IPS-20b (cell line): ENCODE measurements around the gene ALDOA.
"Not testable (repeated sequence)": the region's sequence is repeated elsewhere in the genome, so short reads cannot be mapped to it uniquely, and the experiment has no call there.

Experiments used
- H3K27ac ChIP-seq: one replicate; pipeline ENCODE4 v1.5.1; 2013; ENCODE audit warnings: low read length
- H3K27me3 ChIP-seq: 2 replicates; pipeline ENCODE4 v1.6.1; 2013; ENCODE audit warnings: mild to moderate bottlenecking, low read length, inconsistent platforms; ENCODE audit not compliant: insufficient read depth
- H3K36me3 ChIP-seq: 2 replicates; pipeline ENCODE4 v1.6.1; 2013; ENCODE audit warnings: low read depth, mild to moderate bottlenecking, inconsistent platforms, low read length, moderate library complexity; ENCODE audit not compliant: insufficient read depth
- H3K4me1 ChIP-seq: 2 replicates; pipeline ENCODE4 v1.6.1; 2013; ENCODE audit warnings: mild to moderate bottlenecking, control low read depth, inconsistent platforms, low read length, moderate library complexity; ENCODE audit not compliant: insufficient read depth
- H3K4me3 ChIP-seq: 2 replicates; pipeline ENCODE4 v1.5.1; 2013; ENCODE audit warnings: mild to moderate bottlenecking, low read length, inconsistent platforms
- H3K9ac ChIP-seq: 2 replicates; pipeline ENCODE4 v1.6.1; 2013; ENCODE audit warnings: low read depth, mild to moderate bottlenecking, inconsistent platforms, low read length, moderate library complexity
- H3K9me3 ChIP-seq: 2 replicates; pipeline ENCODE4 v1.6.1; 2013; ENCODE audit warnings: mild to moderate bottlenecking, low read depth, low read length, inconsistent platforms; ENCODE audit not compliant: insufficient read depth

Gene ALDOA

GRCh38 chr16:30065102-30065942, at the start of gene ALDOA:
Gene ALDOA, plus strand, starts transcription at chr16:30065760. Its CDS starts 1,138 bp downstream, at chr16:30066898.
- Histone ChIP-seq H3K9ac (peak within 1 kb of the TSS; percentile 97), H3K27ac (peak within 1 kb of the TSS; percentile 93), H3K36me3 (peaks cover 36% of the 10 kb centered on the region), H3K9me3 (no peaks in the 10 kb centered on the region), H3K4me3 (peak within 1 kb of the TSS; percentile 97), H3K4me1 (peaks cover 11% of the 10 kb centered on the region; the same call in 1 of the 2 replicates), H3K27me3 (no peaks in the 10 kb centered on the region)

- no peak overlapping the region for H3K9ac ChIP-seq
- peaks cover 12% of the 10 kb centered on the region for H3K27me3 ChIP-seq
- no peak overlapping the region for H3K27ac ChIP-seq
- no peaks in the 10 kb centered on the region for H3K9me3 ChIP-seq
- H3K4me3 ChIP-seq = no peak overlapping the region
- H3K36me3 ChIP-seq = no peaks in the 10 kb centered on the region
- H3K4me1 ChIP-seq = no peaks in the 10 kb centered on the region; the same call in 1 of the 2 replicates
Observed at GRCh38 chr16:30016555-30017276, 48.8 kb upstream of the ALDOA start.

GRCh38 chr16:30017277-30017656, 48.3 kb upstream of the ALDOA start:
- no peak overlapping the region for H3K4me3 ChIP-seq
- H3K27me3 ChIP-seq = peaks cover 6% of the 10 kb centered on the region
- H3K27ac ChIP-seq = no peak overlapping the region
- H3K4me1 ChIP-seq = no peaks in the 10 kb centered on the region
- no peak overlapping the region for H3K9ac ChIP-seq
- no peaks in the 10 kb centered on the region for H3K9me3 ChIP-seq
- no peaks in the 10 kb centered on the region for H3K36me3 ChIP-seq

- H3K4me1 ChIP-seq, H3K36me3 ChIP-seq, H3K9me3 ChIP-seq, H3K27me3 ChIP-seq, H3K9ac ChIP-seq, H3K4me3 ChIP-seq, H3K27ac ChIP-seq: not testable (repeated sequence)
Observed at GRCh38 chr16:30017937-30018336, 47.6 kb upstream of the ALDOA start.

- Histone ChIP-seq H3K36me3 (no peaks in the 10 kb centered on the region), H3K9me3 (no peaks in the 10 kb centered on the region), H3K4me3 (no peak overlapping the region), H3K27me3 (no peaks in the 10 kb centered on the region), H3K4me1 (no peaks in the 10 kb centered on the region), H3K9ac (no peak overlapping the region), H3K27ac (no peak overlapping the region)
Observed at GRCh38 chr16:30018731-30019158, 46.8 kb upstream of the ALDOA start.

- Histone ChIP-seq H3K4me1 (no peaks in the 10 kb centered on the region), H3K4me3 (no peak within 1 kb of the TSS), H3K36me3 (peaks cover 6% of the 10 kb centered on the region; the same call in 1 of the 2 replicates), H3K9ac (no peak within 1 kb of the TSS), H3K9me3 (no peaks in the 10 kb centered on the region), H3K27me3 (no peaks in the 10 kb centered on the region), H3K27ac (no peak within 1 kb of the TSS)
Observed at GRCh38 chr16:30022887-30023286, 42.7 kb upstream of the ALDOA start, which contains the start of gene C16orf92. Gene C16orf92, plus strand, starts transcription at chr16:30023198. Its CDS starts 143 bp downstream, at chr16:30023341.

GRCh38 chr16:30023586-30023985, 42.0 kb upstream of the ALDOA start:
- Histone ChIP-seq H3K27me3 (no peaks in the 10 kb centered on the region), H3K9me3 (no peaks in the 10 kb centered on the region), H3K9ac (no peak overlapping the region), H3K27ac (no peak overlapping the region), H3K36me3 (peaks cover 6% of the 10 kb centered on the region; the same call in 1 of the 2 replicates), H3K4me1 (no peaks in the 10 kb centered on the region), H3K4me3 (no peak overlapping the region)

- Histone ChIP-seq H3K9ac (no peak overlapping the region), H3K27me3 (peaks cover 3% of the 10 kb centered on the region; the same call in 1 of the 2 replicates), H3K9me3 (no peaks in the 10 kb centered on the region)
Observed at GRCh38 chr16:30024451-30024850, 41.1 kb upstream of the ALDOA start.

GRCh38 chr16:30025156-30025555, 40.4 kb upstream of the ALDOA start:
- H3K36me3 ChIP-seq = peaks cover 6% of the 10 kb centered on the region; the same call in 1 of the 2 replicates
- peaks cover 10% of the 10 kb centered on the region for H3K27me3 ChIP-seq
- H3K9me3 ChIP-seq = no peaks in the 10 kb centered on the region
- H3K9ac ChIP-seq = no peak overlapping the region
- H3K4me1 ChIP-seq = peaks cover 3% of the 10 kb centered on the region; the same call in 1 of the 2 replicates
- H3K27ac ChIP-seq = no peak overlapping the region
- H3K4me3 ChIP-seq = no peak overlapping the region

More at GRCh38 chr16:30024451-30024850, 41.1 kb upstream of the ALDOA start:
- Histone ChIP-seq H3K4me1 (no peaks in the 10 kb centered on the region), H3K4me3 (no peak overlapping the region), H3K36me3 (peaks cover 6% of the 10 kb centered on the region; the same call in 1 of the 2 replicates), H3K27ac (no peak overlapping the region)

- no peak overlapping the region for H3K4me3 ChIP-seq
- H3K27ac ChIP-seq = no peak overlapping the region
- peaks cover 3% of the 10 kb centered on the region; the same call in 1 of the 2 replicates for H3K4me1 ChIP-seq
- H3K9ac ChIP-seq = no peak overlapping the region
- H3K36me3 ChIP-seq = peaks cover 6% of the 10 kb centered on the region; the same call in 1 of the 2 replicates
- H3K9me3 ChIP-seq = no peaks in the 10 kb centered on the region
- H3K27me3 ChIP-seq = peaks cover 13% of the 10 kb centered on the region
Observed at GRCh38 chr16:30025574-30025973, 40.0 kb upstream of the ALDOA start.

GRCh38 chr16:30026449-30026848, 39.1 kb upstream of the ALDOA start:
- Histone ChIP-seq H3K9ac (no peak overlapping the region), H3K36me3 (peaks cover 6% of the 10 kb centered on the region; the same call in 1 of the 2 replicates), H3K4me3 (no peak overlapping the region), H3K27me3 (peaks cover 16% of the 10 kb centered on the region), H3K27ac (no peak overlapping the region), H3K4me1 (peaks cover 5% of the 10 kb centered on the region; the same call in 1 of the 2 replicates), H3K9me3 (no peaks in the 10 kb centered on the region)
